ENCODE results near the gene CYP24A1. TPM values are rescaled to one million over a fixed set of nuclear protein-coding genes. Genes with fewer than 3 reads are reported as not detected.
A peak's percentile ranks its signal among the peaks of the same experiment; 100 is the strongest.

Gene CYP24A1
- total RNA-seq, 4 donors from 2014 or later = not detected

GRCh38 chr20:54152227-54153040, 21.4 kb downstream of the CYP24A1 start:
- intact Hi-C loops (cut with DNase I; ENCODE audit: low total_unique reads) = no loop called here
- WGBS, 2 donors (ENCODE audit: low coverage in 1 of 2) = 53 to 77% methylated on average over 4 to 10 of the region's 10 CpGs
- Histone ChIP-seq H3K27me3 (no peaks in the 10 kb centered on the region), H3K4me1 (peaks cover 0 to 5% (median 2%) of the 10 kb centered on the region in 4 donors), H3K36me3 (no peaks in the 10 kb centered on the region), H3K27ac (no peak overlapping the region), H3K4me3 (no peak overlapping the region), H3K9me3 (no peaks in the 10 kb centered on the region)
- in situ Hi-C loops (cut with MboI; ENCODE audit: low pct_ligation_motif_present in 1 of 4, low pct_unique_long_range_greater_than_20kb in 1 of 4, low sequenced_read_pairs in 3 of 4) = no loop called here
- no peak for DNase-seq
- no peak for TF ChIP-seq POLR2AphosphoS5 (IDR thresholded peaks at IDR 0.05)
- TF ChIP-seq EP300 (IDR thresholded peaks at IDR 0.05; ENCODE audit: low read depth) = no peak
- TF ChIP-seq CTCF (IDR thresholded peaks at IDR 0.05) = no peak
- TF ChIP-seq POLR2A (IDR thresholded peaks at IDR 0.05) = no peak

- no peaks in the 10 kb centered on the region for H3K36me3 ChIP-seq
- no peaks in the 10 kb centered on the region for H3K27me3 ChIP-seq
- WGBS, 2 donors (ENCODE audit: low coverage in 1 of 2) = 93 to 100% methylated on average over 6 to 12 of the region's 12 CpGs
- in situ Hi-C loops (cut with MboI; ENCODE audit: low pct_ligation_motif_present in 1 of 4, low pct_unique_long_range_greater_than_20kb in 1 of 4, low sequenced_read_pairs in 3 of 4) = no loop called here
- intact Hi-C loops (cut with DNase I; ENCODE audit: low total_unique reads) = no loop called here
- H3K4me1 ChIP-seq = peaks cover 0 to 5% (median 2%) of the 10 kb centered on the region in 4 donors
- DNase-seq = no peak
- H3K27ac ChIP-seq = no peak overlapping the region
- H3K9me3 ChIP-seq = no peaks in the 10 kb centered on the region
- H3K4me3 ChIP-seq = no peak overlapping the region
- TF ChIP-seq CTCF (IDR thresholded peaks at IDR 0.05) = no peak
Measured at GRCh38 chr20:54151511-54152226, 22.1 kb downstream of the CYP24A1 start.

- no peak for DNase-seq
- TF ChIP-seq EP300 (IDR thresholded peaks at IDR 0.05; ENCODE audit: low read depth) (no peak), POLR2AphosphoS5 (IDR thresholded peaks at IDR 0.05) (no peak), POLR2A (IDR thresholded peaks at IDR 0.05) (no peak), CTCF (IDR thresholded peaks at IDR 0.05) (no peak)
- 29 to 39% methylated on average over 2 of the region's 2 CpGs for WGBS, 2 donors (ENCODE audit: low coverage in 1 of 2)
- Histone ChIP-seq H3K4me3 (no peak overlapping the region), H3K9me3 (no peaks in the 10 kb centered on the region), H3K27ac (no peak overlapping the region), H3K27me3 (no peaks in the 10 kb centered on the region), H3K4me1 (peaks cover 0 to 5% (median 2%) of the 10 kb centered on the region in 4 donors), H3K36me3 (no peaks in the 10 kb centered on the region)
- in situ Hi-C loops (cut with MboI; ENCODE audit: low pct_ligation_motif_present in 1 of 4, low pct_unique_long_range_greater_than_20kb in 1 of 4, low sequenced_read_pairs in 3 of 4) (no loop called here), intact Hi-C loops (cut with DNase I; ENCODE audit: low total_unique reads) (no loop called here)
Measured at GRCh38 chr20:54151075-54151439, 22.7 kb downstream of the CYP24A1 start.

- 80 to 84% methylated on average over 6 to 7 of the region's 7 CpGs for WGBS, 2 donors (ENCODE audit: low coverage in 1 of 2)
- H3K4me3 ChIP-seq = no peak overlapping the region
- in situ Hi-C loops (cut with MboI; ENCODE audit: low pct_ligation_motif_present in 1 of 4, low pct_unique_long_range_greater_than_20kb in 1 of 4, low sequenced_read_pairs in 3 of 4) (no loop called here), intact Hi-C loops (cut with DNase I; ENCODE audit: low total_unique reads) (no loop called here)
- peaks cover 0 to 5% (median 2%) of the 10 kb centered on the region in 4 donors for H3K4me1 ChIP-seq
- H3K27me3 ChIP-seq = no peaks in the 10 kb centered on the region
- no peaks in the 10 kb centered on the region for H3K36me3 ChIP-seq
- DNase-seq = no peak
- H3K27ac ChIP-seq = peak overlapping the region; percentile 24 to 45 (median 42)
- TF ChIP-seq CTCF (IDR thresholded peaks at IDR 0.05) = no peak
- TF ChIP-seq POLR2AphosphoS5 (IDR thresholded peaks at IDR 0.05) = no peak
- no peak for TF ChIP-seq EP300 (IDR thresholded peaks at IDR 0.05; ENCODE audit: low read depth)
- no peak for TF ChIP-seq POLR2A (IDR thresholded peaks at IDR 0.05)
- no peaks in the 10 kb centered on the region for H3K9me3 ChIP-seq
Measured at GRCh38 chr20:54149765-54150264, 24.0 kb downstream of the CYP24A1 start.
